ENCODE results near the gene SPAG16. TPM values are rescaled to one million over a fixed set of nuclear protein-coding genes. Genes with fewer than 3 reads are reported as not detected.
"Not testable (repeated sequence)": the region's sequence is repeated elsewhere in the genome, so short reads cannot be mapped to it uniquely, and the experiment has no call there.

The SPAG16 gene
- total and polyA plus RNA-seq, 2 donors, result 17.7 to 104 TPM

- H3K27ac ChIP-seq (ENCODE audit: low read depth), result no peak overlapping the region
- no peak overlapping the region for H3K4me3 ChIP-seq (ENCODE audit: low read depth, low read length)
- DNase-seq (ENCODE audit: extremely low spot score), result no peak
- peaks cover 1% of the 10 kb centered on the region for H3K36me3 ChIP-seq (ENCODE audit: insufficient read depth)
- H3K4me1 ChIP-seq (ENCODE audit: insufficient read depth), result no peaks in the 10 kb centered on the region
Observed at GRCh38 chr2:213971536-213971935, 687.3 kb downstream of the SPAG16 start.

- no peak for DNase-seq (ENCODE audit: extremely low spot score)
- 55% methylated on average over 3 of the region's 3 CpGs for WGBS
- no peak overlapping the region for H3K27ac ChIP-seq (ENCODE audit: low read depth)
- no peaks in the 10 kb centered on the region for H3K36me3 ChIP-seq (ENCODE audit: insufficient read depth)
- H3K4me3 ChIP-seq (ENCODE audit: low read depth, low read length), result no peak overlapping the region
- H3K4me1 ChIP-seq (ENCODE audit: insufficient read depth), result no peaks in the 10 kb centered on the region
Observed at GRCh38 chr2:213980883-213981282, 696.6 kb downstream of the SPAG16 start.

- no peak overlapping the region for H3K27ac ChIP-seq (ENCODE audit: low read depth)
- no peaks in the 10 kb centered on the region for H3K4me1 ChIP-seq (ENCODE audit: insufficient read depth)
- 92% methylated on average over 3 of the region's 3 CpGs for WGBS
- H3K36me3 ChIP-seq (ENCODE audit: insufficient read depth), result no peaks in the 10 kb centered on the region
- H3K4me3 ChIP-seq (ENCODE audit: low read depth, low read length), result no peak overlapping the region
- no peak for DNase-seq (ENCODE audit: extremely low spot score)
Observed at GRCh38 chr2:213989207-213989606, 704.9 kb downstream of the SPAG16 start.

GRCh38 chr2:213991453-213992108 lies 707.3 kb downstream of the SPAG16 start:
- Histone ChIP-seq H3K27ac (ENCODE audit: low read depth) (no peak overlapping the region), H3K4me1 (ENCODE audit: insufficient read depth) (no peaks in the 10 kb centered on the region), H3K4me3 (ENCODE audit: low read depth, low read length) (no peak overlapping the region), H3K36me3 (ENCODE audit: insufficient read depth) (no peaks in the 10 kb centered on the region)
- no peak for DNase-seq (ENCODE audit: extremely low spot score)
- 94% methylated on average over 5 of the region's 5 CpGs for WGBS

- DNase-seq (ENCODE audit: extremely low spot score), result no peak
- WGBS, result 88% methylated on average over 1 of the region's 1 CpG
- Histone ChIP-seq H3K4me1 (ENCODE audit: insufficient read depth) (no peaks in the 10 kb centered on the region), H3K36me3 (ENCODE audit: insufficient read depth) (no peaks in the 10 kb centered on the region), H3K27ac (ENCODE audit: low read depth) (no peak overlapping the region), H3K4me3 (ENCODE audit: low read depth, low read length) (no peak overlapping the region)
Observed at GRCh38 chr2:213995400-213996105, 711.3 kb downstream of the SPAG16 start.

GRCh38 chr2:213998976-213999375 lies 714.7 kb downstream of the SPAG16 start:
- H3K4me1 ChIP-seq (ENCODE audit: insufficient read depth); H3K36me3 ChIP-seq (ENCODE audit: insufficient read depth); H3K27ac ChIP-seq (ENCODE audit: low read depth); DNase-seq (ENCODE audit: extremely low spot score); H3K4me3 ChIP-seq (ENCODE audit: low read depth, low read length): not testable (repeated sequence)
- whole genome bisulfite sequencing, result 58% methylated on average over 3 of the region's 3 CpGs

GRCh38 chr2:214004463-214004862 lies 720.2 kb downstream of the SPAG16 start:
- Histone ChIP-seq H3K36me3 (ENCODE audit: insufficient read depth) (no peaks in the 10 kb centered on the region), H3K27ac (ENCODE audit: low read depth) (no peak overlapping the region), H3K4me3 (ENCODE audit: low read depth, low read length) (no peak overlapping the region), H3K4me1 (ENCODE audit: insufficient read depth) (no peaks in the 10 kb centered on the region)
- DNase-seq (ENCODE audit: extremely low spot score), result no peak
- WGBS, result 85% methylated on average over 6 of the region's 6 CpGs

GRCh38 chr2:214005337-214005736 lies 721.1 kb downstream of the SPAG16 start:
- no peaks in the 10 kb centered on the region for H3K36me3 ChIP-seq (ENCODE audit: insufficient read depth)
- DNase-seq (ENCODE audit: extremely low spot score), result no peak
- H3K4me3 ChIP-seq (ENCODE audit: low read depth, low read length), result no peak overlapping the region
- H3K27ac ChIP-seq (ENCODE audit: low read depth), result no peak overlapping the region
- WGBS, result 52% methylated on average over 5 of the region's 5 CpGs
- no peaks in the 10 kb centered on the region for H3K4me1 ChIP-seq (ENCODE audit: insufficient read depth)

- Histone ChIP-seq H3K36me3 (ENCODE audit: insufficient read depth) (no peaks in the 10 kb centered on the region), H3K4me1 (ENCODE audit: insufficient read depth) (no peaks in the 10 kb centered on the region), H3K4me3 (ENCODE audit: low read depth, low read length) (no peak overlapping the region), H3K27ac (ENCODE audit: low read depth) (no peak overlapping the region)
- DNase-seq (ENCODE audit: extremely low spot score), result no peak
- WGBS, result 61% methylated on average over 2 of the region's 2 CpGs
Observed at GRCh38 chr2:214006601-214007000, 722.3 kb downstream of the SPAG16 start.

GRCh38 chr2:214011676-214012075 lies 727.4 kb downstream of the SPAG16 start:
- no peak for DNase-seq (ENCODE audit: extremely low spot score)
- H3K4me3 ChIP-seq (ENCODE audit: low read depth, low read length), result no peak overlapping the region
- WGBS, result 49% methylated on average over 3 of the region's 3 CpGs

GRCh38 chr2:214014551-214015220 lies 730.4 kb downstream of the SPAG16 start:
- H3K27ac ChIP-seq (ENCODE audit: low read depth), result no peak overlapping the region
- DNase-seq (ENCODE audit: extremely low spot score), result no peak
- no peak overlapping the region for H3K4me3 ChIP-seq (ENCODE audit: low read depth, low read length)
- 80% methylated on average over 7 of the region's 7 CpGs for WGBS
- H3K4me1 ChIP-seq (ENCODE audit: insufficient read depth), result no peaks in the 10 kb centered on the region
- H3K36me3 ChIP-seq (ENCODE audit: insufficient read depth), result no peaks in the 10 kb centered on the region

More at GRCh38 chr2:214011676-214012075, 727.4 kb downstream of the SPAG16 start:
- no peaks in the 10 kb centered on the region for H3K36me3 ChIP-seq (ENCODE audit: insufficient read depth)
- H3K4me1 ChIP-seq (ENCODE audit: insufficient read depth), result no peaks in the 10 kb centered on the region
- no peak overlapping the region for H3K27ac ChIP-seq (ENCODE audit: low read depth)

- Histone ChIP-seq H3K27ac (ENCODE audit: low read depth) (no peak overlapping the region), H3K4me1 (ENCODE audit: insufficient read depth) (no peaks in the 10 kb centered on the region), H3K4me3 (ENCODE audit: low read depth, low read length) (no peak overlapping the region), H3K36me3 (ENCODE audit: insufficient read depth) (no peaks in the 10 kb centered on the region)
- no peak for DNase-seq (ENCODE audit: extremely low spot score)
- 55% methylated on average over 3 of the region's 3 CpGs for WGBS
Observed at GRCh38 chr2:214019229-214019972, 735.1 kb downstream of the SPAG16 start.

GRCh38 chr2:214019973-214020345 lies 735.7 kb downstream of the SPAG16 start:
- Histone ChIP-seq H3K36me3 (ENCODE audit: insufficient read depth) (no peaks in the 10 kb centered on the region), H3K4me1 (ENCODE audit: insufficient read depth) (no peaks in the 10 kb centered on the region), H3K27ac (ENCODE audit: low read depth) (no peak overlapping the region), H3K4me3 (ENCODE audit: low read depth, low read length) (no peak overlapping the region)
- 81% methylated on average over 4 of the region's 4 CpGs for WGBS
- DNase-seq (ENCODE audit: extremely low spot score), result no peak
